Prostate gland (tissue), 2 donors: Measurements from ENCODE around the gene MKRN2. TPM values are rescaled to one million over a fixed set of nuclear protein-coding genes. Genes with fewer than 3 reads are reported as not detected.

ENCODE experiments used
- DNase-seq: peaks from one replicate; pipeline ENCODE4 v3.0.0-alpha.2; 2019; ENCODE audit warnings: low spot score
- H3K27ac ChIP-seq, 2 donors: fragments of 200-600 bp; sonication (generic); 2 replicates each; pipeline ENCODE4 v1.5.1; 2017 to 2019
- H3K27me3 ChIP-seq: fragments of 200-600 bp; sonication (generic); replicated peaks from 2 replicates; pipeline ENCODE4 v1.5.1; 2019; ENCODE audit not compliant: insufficient read depth
- H3K36me3 ChIP-seq, 2 donors: fragments of 200-600 bp; sonication (generic); 1 replicate in 1 of 2; 2 replicates in 1 of 2; pipeline versions ENCODE4 v1.5.1 to v1.8.1; 2017 to 2019
- H3K4me1 ChIP-seq: fragments of 200-600 bp; sonication (generic); replicated peaks from 2 replicates; pipeline ENCODE4 v1.5.1; 2019
- H3K4me3 ChIP-seq, 2 donors: fragments of 200-600 bp; sonication (generic); 2 replicates each; pipeline ENCODE4 v1.5.1; 2017 to 2019
- H3K9me3 ChIP-seq: fragments of 200-600 bp; sonication (generic); 2 replicates; pipeline ENCODE4 v1.5.1; 2017
- CTCF ChIP-seq, 4 experiments: fragments of 200-600 bp in 2 of 4; fragments of 450-650 bp in 2 of 4; sonication (generic) in 2 of 4; IDR thresholded peaks; 1 replicate in 3 of 4; 2 replicates in 1 of 4; pipeline ENCODE4 v1.5.1; 2016 to 2019; ENCODE audit warnings: antibody characterized with exemption in 4 of 4, mild to moderate bottlenecking in 2 of 4, moderate library complexity in 2 of 4
- POLR2A ChIP-seq: fragments of 450-650 bp; IDR thresholded peaks from one replicate; pipeline ENCODE4 v1.6.1; 2016; ENCODE audit warnings: antibody characterized with exemption, mild to moderate bottlenecking
- POLR2AphosphoS5 ChIP-seq: sonication (generic); formaldehyde crosslinking; IDR thresholded peaks from one replicate; pipeline ENCODE4 v1.6.1; 2017; ENCODE audit warnings: antibody characterized with exemption
- WGBS: methylation state at CpG from one replicate; pipeline ENCODE4 v1.1.5; 2018; 5-methylcytosine and 5-hydroxymethylcytosine counted together
- intact Hi-C: fragments of 100-400 bp; cut with DNase I; formaldehyde crosslinking; loops from one replicate; pipeline ENCODE4 v1.14.2; 2022
- total RNA-seq, 2 donors: library from RNA; depleted of rRNA; stranded (reverse); fragments of >200 nt; gene quantifications; one replicate each; pipeline ENCODE4 v1.1.0, GENCODE V29; 2016

MKRN2 gene
- total RNA-seq, 2 donors from 2014 or later = 22.2 to 54.5 TPM

DNA sequence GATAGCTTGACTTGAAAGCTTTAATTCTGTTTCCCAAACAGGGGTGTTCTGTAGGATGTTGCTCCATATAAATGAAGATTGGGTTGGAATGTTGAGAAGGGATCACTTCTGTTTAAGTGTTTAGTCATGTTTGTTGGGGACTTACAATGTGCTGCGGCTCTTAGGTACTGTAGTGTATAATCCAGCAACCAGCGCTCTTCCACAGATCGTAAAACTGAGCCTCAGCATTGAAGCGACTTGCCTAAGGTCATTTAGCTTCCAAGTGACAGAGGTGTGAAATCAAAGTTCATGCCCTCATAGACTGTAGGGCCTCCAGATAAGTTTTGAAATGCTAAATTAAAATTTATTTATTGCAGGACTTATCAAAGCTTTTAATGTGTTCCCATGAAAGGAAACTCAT, 1.8 kb downstream of the MKRN2 start:
- Histone ChIP-seq H3K27me3 (peaks cover 8% of the 10 kb centered on the region), H3K4me1 (peaks cover 2% of the 10 kb centered on the region), H3K9me3 (no peaks in the 10 kb centered on the region), H3K4me3 (no peak overlapping the region), H3K27ac (no peak overlapping the region), H3K36me3 (no peaks in the 10 kb centered on the region)
- intact Hi-C loops = loop anchor here (5.0 to 10.0 kb wide), 3 partner anchors 71 to 276 kb away; partner anchors contain the start of gene RAF1
- WGBS = 56% methylated on average over 4 of the region's 4 CpGs
- DNase-seq = no peak
- TF ChIP-seq POLR2A = no peak
- no peak for TF ChIP-seq CTCF (IDR thresholded peaks at IDR 0.05)
- no peak for TF ChIP-seq POLR2AphosphoS5

DNA sequence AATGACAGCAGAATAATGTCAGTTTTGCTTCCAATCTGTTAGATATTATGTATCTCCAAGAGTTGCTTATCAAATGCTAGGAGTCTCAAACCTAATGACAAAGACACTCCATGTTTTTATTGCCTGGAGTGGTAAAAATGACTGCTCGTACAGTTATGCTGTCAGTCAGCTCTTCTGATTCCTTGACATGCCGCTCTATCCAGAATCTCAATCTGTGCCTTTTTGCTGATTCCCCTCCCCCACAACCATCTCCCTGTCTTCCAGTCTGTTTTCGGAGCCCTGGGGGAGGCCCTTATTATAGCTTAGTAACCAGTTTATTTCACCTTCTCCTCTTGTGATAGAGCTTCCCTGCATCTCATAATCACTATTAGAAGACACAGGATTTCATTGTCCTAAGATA, 2.6 kb downstream of the MKRN2 start:
- no peak overlapping the region for H3K27ac ChIP-seq
- H3K4me1 ChIP-seq = no peaks in the 10 kb centered on the region
- DNase-seq = no peak
- TF ChIP-seq POLR2A = no peak
- TF ChIP-seq CTCF (IDR thresholded peaks at IDR 0.05) = no peak
- no peak for TF ChIP-seq POLR2AphosphoS5
- H3K36me3 ChIP-seq = no peaks in the 10 kb centered on the region
- WGBS = 82% methylated on average over 3 of the region's 3 CpGs
- H3K27me3 ChIP-seq = no peaks in the 10 kb centered on the region
- H3K4me3 ChIP-seq = no peak overlapping the region
- intact Hi-C loops = loop anchor here (5.0 to 10.0 kb wide), 3 partner anchors 72 to 275 kb away; partner anchors contain the start of gene RAF1
- no peaks in the 10 kb centered on the region for H3K9me3 ChIP-seq

GRCh38 chr3:12560505-12561190, 3.8 kb downstream of the MKRN2 start:
- TF ChIP-seq POLR2A = no peak
- no peak for TF ChIP-seq CTCF (IDR thresholded peaks at IDR 0.05)
- Histone ChIP-seq H3K4me1 (no peaks in the 10 kb centered on the region), H3K4me3 (no peak overlapping the region), H3K27ac (no peak overlapping the region), H3K36me3 (no peaks in the 10 kb centered on the region), H3K9me3 (no peaks in the 10 kb centered on the region), H3K27me3 (no peaks in the 10 kb centered on the region)
- intact Hi-C loops = no loop called here
- DNase-seq = no peak
- WGBS = 83% methylated on average over 5 of the region's 5 CpGs

GRCh38 chr3:12561397-12561796, 4.5 kb downstream of the MKRN2 start:
- Histone ChIP-seq H3K4me1 (no peaks in the 10 kb centered on the region), H3K27ac (no peak overlapping the region), H3K4me3 (no peak overlapping the region), H3K9me3 (no peaks in the 10 kb centered on the region), H3K27me3 (no peaks in the 10 kb centered on the region), H3K36me3 (no peaks in the 10 kb centered on the region)
- TF ChIP-seq POLR2A = no peak
- no peak for TF ChIP-seq POLR2AphosphoS5
- TF ChIP-seq CTCF (IDR thresholded peaks at IDR 0.05) = no peak
- intact Hi-C loops = no loop called here
- WGBS = 38% methylated on average over 2 of the region's 2 CpGs
- DNase-seq = no peak

GRCh38 chr3:12562451-12562850, 5.6 kb downstream of the MKRN2 start:
- no peaks in the 10 kb centered on the region for H3K27me3 ChIP-seq
- H3K9me3 ChIP-seq = no peaks in the 10 kb centered on the region
- DNase-seq = no peak
- WGBS = 62% methylated on average over 1 of the region's 1 CpG
- no peak overlapping the region for H3K27ac ChIP-seq
- no peaks in the 10 kb centered on the region for H3K36me3 ChIP-seq
- H3K4me3 ChIP-seq = no peak overlapping the region
- no peaks in the 10 kb centered on the region for H3K4me1 ChIP-seq
- TF ChIP-seq POLR2A (no peak), POLR2AphosphoS5 (no peak), CTCF (IDR thresholded peaks at IDR 0.05) (no peak)
- intact Hi-C loops = no loop called here
